ENCODE measurements around the gene SAMD8.

GRCh38 chr10:75181073-75181472 is 69.6 kb downstream of the SAMD8 start:
- TF ChIP-seq CTCF (IDR thresholded peaks at IDR 0.05): no peak
- TF ChIP-seq EZH2 (IDR thresholded peaks at IDR 0.05; ENCODE audit: borderline replicate concordance, insufficient read depth, low read depth, low read length, poor library complexity, severe bottlenecking): no peak

Data from B cell (primary cell).